ENCODE measurements around the gene TOMM40L.
A peak's percentile ranks its signal among the peaks of the same experiment; 100 is the strongest.
"Not testable (repeated sequence)": the region's sequence is repeated elsewhere in the genome, so short reads cannot be mapped to it uniquely, and the experiment has no call there.

TOMM40L gene

DNA sequence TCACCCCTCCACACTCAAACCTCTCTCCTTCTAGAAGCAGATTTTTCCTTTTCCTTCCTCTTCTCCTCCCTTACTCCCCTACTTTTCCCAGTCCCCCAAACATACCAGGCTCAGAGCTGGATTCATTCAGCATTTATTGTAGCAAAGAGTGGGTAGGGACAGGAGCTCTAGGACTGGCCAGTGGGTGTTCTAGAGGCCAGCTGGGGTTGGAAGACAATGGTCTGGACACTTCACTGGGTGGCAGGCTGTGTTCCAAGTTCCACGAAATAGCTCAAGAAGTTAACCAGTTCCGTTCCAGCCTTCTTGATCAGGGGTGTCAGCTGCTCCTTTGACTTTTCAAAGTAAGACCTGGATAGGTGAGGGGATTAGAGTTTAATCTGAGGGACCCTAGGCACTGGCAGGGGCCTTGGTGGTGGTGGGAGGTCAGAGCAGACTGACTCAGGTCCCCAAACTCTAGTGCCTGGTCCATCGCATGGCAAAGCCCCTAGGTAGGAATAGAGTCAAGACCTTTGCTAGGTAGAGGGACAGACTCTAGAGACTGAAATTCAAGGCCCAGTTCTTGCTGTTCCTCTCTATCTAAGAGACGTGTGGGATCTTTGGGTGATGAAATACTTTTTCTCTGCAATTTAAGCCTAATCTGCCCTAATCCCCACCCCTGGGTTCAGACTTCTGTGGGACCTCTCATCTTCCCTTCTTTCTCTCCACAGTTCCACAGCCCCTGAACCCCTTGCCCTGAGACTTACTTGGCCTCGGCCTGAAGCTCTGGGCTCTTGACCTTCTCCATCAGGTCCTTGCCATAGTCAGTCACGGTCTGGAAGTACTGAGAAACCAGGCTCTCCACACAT, 3.5 kb upstream of the TOMM40L start:
- no peak for DNase-seq

DNA sequence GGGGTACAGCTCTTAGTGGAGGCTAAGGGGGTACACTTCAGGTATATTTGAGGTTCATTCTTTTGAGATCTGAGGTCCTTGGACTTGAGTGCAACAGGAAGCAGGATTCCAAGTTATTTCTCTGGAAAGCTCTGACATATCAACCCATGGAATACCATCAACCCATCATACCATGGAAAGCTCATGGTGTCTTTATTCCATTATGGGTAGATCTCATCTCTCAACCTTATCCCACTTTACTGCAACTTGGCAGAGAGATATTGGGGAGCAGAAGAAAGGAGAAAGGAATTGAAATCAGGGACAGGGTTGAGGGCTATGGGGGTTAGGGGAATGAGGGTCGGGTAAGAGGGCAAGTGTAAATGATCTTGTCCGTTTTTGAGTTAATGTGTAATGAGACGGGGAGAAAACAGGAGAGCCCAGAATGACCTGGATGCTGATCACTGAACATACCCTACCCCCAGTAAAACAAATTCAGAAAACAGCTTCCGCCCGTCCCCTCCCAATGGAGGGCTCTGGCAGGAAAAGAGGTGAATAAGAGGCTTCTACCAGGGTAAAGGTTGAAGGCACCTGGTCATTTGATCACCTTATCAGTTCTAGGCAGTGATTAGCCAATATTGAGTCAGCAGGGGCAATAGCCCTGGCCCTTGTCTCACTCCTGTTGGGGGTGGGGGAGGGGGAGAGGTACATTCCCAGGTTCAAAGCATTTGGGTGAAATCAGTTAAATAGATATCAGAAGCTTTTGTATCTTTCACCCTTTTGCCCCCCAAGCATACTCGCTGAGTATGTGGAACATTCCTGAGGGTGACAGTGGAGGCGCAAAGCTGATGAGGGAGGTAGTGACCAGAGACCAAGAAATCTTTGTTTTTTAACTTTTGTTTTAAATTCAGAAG, 1.8 kb upstream of the TOMM40L start:
- no peak for DNase-seq

DNA sequence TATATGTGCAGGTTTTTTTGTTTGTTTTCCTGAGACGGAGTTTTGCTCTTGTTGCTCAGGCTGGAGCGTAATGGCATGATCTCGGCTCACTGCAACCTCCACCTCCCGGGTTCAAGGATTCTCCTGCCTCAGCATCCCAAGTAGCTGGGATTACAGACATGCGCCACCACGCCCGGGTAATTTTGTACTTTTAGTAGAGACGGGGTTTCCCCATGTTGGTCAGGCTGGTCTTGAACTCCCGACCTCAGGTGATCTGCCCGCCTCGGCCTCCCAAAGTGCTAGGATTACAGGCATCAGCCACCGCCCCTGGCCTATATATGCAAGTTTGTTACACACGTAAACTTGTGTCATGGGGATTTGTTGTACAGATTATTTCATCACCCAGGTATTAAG, 1.2 kb upstream of the TOMM40L start:
- DNase-seq, result not testable (repeated sequence)

DNA sequence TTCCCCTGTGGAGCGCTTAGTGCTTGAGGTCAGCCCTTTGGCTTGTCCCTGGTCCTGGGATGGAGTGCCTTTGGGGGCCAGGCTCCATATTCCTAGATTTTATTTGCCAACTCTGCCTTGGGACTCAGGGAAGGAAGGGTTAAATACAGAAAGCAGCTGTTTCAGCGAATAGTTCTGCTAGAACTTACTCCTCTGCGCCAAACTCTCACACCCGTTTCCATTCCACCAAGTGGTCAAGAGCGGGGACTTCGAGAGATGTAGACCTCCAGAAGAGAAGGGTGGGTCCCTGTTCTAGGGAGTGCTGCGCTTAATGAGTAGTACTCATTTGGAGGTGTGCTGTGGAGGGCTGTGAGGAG, 704 bp upstream of the TOMM40L start:
- DNase-seq, result no peak

DNA sequence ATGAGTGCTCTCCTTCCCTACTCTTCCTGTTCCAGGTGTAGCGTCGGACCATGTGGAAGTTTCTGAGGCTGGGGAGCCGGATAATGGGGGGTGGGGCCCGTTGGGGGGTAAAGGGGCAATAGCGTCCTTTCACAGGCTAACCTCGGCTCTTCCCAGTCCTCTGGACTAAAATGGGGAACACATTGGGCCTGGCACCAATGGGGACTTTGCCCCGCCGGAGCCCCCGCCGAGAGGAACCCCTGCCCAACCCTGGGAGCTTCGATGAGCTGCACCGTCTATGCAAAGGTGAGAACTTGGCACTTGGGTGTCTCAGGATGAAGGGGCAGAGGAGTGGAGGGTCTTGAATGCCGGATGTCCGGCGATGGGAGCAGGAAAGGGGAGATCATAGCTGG, 456 bp downstream of the TOMM40L start:
- no peak for DNase-seq

DNA sequence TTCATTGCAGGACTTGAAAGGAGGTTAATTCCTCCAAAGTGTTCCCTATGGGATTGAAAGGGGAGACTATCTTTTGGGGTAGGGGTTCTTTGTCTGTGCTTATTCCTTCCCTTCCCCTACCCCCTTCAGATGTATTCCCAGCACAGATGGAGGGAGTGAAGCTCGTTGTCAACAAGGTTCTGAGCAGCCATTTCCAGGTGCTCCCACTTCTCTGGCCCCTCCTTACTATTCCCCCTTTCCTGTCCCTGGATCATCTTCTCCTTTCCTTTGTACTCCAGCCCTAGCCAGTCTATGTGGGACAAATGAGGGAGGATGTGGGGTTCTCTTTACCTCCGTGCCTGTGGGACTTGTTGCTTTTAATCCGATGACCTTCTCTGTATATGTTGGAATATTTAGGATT, 899 bp downstream of the TOMM40L start:
- DNase-seq, result no peak

DNA sequence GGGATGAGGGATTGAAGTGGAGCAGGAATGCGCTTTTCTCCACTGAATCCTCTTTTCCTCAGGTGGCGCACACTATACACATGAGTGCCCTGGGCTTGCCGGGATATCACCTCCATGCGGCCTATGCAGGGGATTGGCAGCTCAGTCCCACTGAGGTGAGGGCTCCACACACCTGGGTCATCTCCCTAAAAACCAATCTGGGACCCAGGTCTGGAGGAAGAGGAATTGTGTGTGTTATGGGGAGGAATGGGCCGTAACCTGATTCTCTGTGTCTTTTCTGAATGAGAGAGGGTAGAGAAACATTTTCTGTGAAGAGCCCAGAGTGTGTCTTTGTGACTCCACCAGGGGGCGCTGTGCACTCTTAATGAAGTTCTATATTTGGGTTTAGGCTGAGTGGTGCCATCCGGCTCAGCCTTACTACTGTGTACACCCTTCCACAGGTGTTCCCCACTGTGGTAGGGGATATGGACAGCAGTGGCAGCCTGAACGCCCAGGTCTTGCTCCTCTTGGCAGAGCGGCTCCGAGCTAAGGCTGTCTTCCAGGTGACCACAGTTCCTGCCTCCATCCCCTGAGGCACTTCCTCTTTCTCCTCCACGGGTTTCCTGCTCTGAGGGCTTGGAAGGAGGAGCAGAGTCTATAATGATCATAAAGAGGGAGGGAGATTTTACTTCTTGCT, 1.5 kb downstream of the TOMM40L start:
- DNase-seq, result peak; percentile 71

DNA sequence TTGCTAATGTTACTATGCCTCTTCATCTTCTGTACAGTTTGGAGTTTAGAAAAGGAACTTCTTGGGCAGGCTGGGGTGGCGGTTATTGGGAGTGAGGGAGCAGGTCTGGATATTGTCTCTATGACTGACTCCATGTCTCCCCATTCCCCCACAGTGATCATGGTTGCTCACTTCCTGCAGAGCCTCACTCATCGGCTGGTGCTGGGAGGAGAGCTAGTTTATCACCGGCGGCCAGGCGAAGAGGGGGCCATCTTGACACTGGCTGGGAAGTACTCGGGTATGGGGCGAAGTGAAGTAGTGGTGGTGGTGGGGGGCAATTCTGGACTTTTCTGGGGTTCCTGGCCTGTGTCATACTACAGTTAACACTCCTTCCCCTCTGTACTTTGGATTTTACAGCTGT, 2.2 kb downstream of the TOMM40L start:
- DNase-seq, result no peak

DNA sequence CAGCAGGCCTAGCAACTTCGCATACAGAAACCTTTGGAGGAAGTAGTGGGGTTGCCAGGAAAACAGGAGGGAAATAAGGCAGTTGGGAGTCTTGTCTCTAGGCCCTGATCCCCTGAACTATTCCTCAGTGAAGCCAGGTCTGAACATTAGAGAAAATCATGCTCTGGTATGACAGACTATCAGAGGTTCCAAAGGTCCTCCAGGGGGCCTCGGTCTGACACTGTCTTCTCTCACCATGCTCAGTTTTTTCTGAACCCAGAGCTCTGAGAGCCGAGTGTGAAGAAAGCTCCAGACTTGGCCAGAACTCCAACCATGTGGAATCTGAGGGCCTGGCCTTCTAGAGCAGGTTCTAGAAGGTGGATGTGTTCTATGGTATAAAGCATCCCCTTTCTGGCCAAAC, 4.0 kb downstream of the TOMM40L start:
- no peak for DNase-seq

DNA sequence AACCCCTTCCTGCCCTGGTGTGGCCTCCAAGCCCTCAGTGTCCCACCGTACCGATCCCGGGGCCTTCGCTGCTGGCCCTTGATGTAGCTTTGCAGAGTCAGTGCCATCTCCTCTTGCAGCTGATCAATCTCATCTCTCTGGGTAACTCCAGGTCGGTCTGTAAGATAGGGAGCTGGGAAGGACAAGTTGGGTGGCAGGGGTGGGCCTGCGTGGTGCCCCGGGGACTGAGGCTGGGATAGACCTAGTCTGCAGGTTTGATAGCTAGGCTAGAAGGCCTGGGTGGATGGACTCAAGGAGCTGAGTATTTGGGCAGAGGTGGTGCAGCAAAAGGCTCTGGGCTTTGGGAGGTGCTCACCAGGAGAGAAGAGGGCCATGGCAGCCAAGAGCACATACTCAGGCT, 4.9 kb downstream of the TOMM40L start:
- no peak for DNase-seq

DNA sequence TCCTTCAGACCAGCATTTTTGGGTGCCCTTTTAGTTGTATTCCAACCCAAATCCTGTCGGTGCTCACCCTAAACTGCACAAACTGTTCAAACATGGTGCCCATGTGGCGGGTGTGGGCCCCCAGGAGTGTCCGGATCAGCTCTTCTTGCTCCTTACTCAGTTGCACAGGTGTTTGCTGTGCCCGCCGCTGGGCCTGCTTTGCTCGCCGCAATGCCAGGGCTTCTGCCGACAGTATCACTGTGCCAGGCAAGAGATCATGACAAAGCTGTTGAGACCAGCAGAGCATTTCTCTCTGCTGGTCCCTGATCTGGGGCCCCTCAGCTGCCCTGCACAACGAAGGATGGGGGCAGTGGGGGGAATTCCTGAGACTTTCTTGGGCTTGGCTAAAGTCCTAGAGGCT, 7.2 kb downstream of the TOMM40L start:
- DNase-seq, result no peak

DNA sequence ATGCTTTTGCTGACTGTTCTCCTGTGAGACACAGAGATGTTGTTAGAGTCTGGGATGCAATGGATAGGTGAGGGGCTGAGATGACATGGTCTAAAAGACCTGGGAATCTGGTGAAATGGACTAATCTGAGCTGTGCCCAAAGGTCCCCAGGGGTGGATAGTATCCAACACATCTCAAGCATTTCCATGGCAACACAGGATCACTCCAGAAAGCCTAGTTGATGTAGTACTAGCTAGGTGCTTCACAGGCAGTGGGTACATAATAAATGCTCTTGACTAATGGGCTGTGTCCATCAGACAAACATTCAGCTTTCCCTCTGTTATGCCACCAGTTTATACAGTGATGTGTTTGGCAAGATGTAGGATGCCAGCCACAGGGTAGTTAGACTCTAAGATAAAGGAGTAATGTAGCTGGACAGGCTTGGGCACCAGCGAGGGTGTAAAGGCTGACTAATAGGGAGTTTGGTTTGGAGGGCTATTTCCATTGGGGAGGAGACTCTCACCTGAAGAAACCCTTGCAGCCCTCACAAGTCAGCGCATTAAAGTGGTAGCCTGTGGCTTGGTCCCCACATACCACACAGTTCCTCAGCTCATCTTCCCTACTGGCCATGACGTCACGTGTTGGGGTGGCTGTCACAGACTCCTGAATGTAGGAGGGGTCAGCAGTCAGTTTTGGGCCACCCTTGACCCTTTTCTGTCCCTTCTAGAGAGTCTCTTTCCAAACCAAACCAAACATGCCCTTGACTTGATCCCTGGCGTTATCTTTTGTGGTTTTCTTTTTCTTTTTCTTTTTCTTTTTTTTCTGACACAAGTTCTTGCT, 10.3 kb downstream of the TOMM40L start:
- DNase-seq, result no peak

DNA sequence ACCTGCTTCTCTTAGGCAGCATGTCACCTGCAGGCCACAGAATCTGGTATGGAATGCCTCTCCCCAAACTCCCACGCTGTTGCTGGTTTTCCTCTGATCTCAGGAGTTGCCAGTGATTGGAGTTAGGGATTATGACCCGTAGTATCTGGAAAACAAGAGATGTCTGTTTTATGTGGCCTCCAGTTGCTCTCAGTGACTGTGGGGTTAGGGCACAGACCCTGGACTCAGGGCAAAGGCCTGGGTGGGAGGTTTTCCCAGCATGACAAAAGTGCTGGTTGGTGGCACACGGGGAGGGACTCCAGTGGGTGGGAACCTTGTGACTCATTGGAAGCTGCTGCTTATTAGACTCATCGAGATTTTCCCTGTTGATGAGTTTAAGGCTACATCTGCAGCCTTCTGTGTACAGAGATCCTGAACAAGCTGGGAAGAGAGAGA, 12.2 kb downstream of the TOMM40L start, which contains the start of gene NR1I3:
NR1I3 (minus strand) TSS at position 165 of the 435 bp plus-strand sequence. CDS start 1,638 bp downstream, outside the sequence.
- no peak for DNase-seq

DNA sequence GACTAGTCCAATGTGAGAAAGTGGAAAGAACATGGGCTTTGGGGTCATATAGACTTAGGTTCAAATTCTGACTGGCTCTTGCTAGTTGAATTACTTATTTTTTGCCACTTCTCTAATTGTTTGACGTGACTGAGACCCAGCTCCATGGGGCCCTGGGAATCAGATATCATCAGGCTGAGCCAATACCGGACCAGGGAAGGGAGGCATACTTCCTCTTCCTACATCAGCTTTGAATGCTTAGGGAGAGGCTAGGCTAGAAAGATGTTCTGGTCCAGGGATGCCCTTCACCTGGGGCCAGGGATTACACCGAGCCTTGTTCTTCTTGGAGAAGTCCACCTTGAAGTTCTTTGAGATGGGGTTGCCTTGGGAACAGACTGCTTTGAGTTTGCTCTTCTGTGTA, 15.8 kb downstream of the TOMM40L start:
- no peak for DNase-seq

DNA sequence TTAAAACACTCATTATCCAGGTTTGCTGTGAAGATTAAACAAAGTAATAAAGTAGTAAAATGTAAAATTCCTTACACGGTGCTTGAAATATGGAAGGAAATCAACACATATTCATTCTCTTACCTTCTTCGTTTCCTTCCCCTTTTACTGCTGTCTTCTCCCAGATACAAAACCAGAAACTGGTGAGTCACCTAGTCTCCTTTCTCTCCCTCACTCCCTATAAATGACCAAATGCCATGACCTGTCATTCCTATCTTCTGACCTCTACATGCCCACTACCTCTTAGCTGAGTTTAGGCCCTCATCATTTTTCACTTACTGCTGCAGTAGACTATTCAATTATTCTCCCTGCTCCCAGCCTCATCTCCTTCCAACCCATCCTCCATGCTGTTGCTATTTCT, 16.5 kb downstream of the TOMM40L start:
- DNase-seq, result no peak

DNA sequence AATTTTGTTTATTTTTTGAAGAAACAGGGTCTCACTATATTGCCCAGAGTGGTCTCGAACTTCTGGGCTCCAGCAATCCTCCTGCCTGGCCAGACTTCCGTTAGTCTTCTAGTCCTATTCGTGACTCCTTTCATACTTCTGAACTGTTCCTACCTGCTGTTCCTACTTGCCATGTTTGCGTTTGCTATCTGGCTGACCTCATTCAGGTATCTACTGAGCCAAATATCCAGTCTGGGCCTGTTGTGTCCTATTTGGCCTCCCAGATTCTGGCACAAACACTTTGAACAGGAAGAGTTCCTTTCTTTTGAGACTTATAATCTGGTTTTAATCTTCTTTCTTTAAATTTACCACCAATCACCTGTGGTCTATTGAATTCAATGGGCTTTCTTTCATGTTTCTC, 19.0 kb downstream of the TOMM40L start:
- DNase-seq, result no peak

DNA sequence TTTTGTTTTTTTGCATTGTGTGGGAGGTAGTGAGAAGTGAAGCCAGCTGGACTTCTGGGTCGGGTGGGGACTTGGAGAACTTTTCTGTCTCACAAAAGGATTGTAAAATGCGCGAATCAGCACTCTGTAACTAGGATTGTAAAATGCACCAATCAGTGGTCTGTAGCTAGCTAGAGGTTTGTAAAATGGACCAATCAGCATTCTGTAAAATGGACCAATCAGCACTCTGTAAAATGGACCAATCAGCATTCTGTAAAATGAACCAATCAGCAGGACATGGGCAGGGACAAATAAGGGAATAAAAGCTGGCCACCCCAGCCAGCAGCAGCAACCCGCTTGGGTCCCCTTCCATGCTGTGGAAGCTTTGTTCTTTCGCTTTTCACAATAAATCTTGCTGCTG, 24.2 kb downstream of the TOMM40L start:
- DNase-seq, result not testable (repeated sequence)

DNA sequence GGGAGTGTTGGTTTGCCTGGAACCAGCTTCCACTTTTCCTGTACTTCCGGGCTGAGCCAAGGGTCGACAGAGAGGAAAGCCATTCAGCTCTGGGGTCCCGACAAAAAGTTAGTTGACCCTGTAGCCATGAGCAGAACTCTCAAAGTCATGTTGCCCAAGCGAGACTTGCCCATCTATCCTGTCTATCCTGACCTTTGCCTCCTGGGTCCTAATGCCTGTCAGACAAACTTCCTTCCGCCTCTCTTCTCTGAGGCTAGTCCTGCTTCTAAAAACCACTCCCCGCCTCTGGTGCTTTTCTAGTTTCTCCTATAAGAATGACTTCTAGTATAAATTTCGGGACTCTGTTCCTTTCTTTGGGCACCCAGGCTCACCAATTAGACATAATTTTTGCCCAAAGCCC, 25.0 kb downstream of the TOMM40L start:
- no peak for DNase-seq

DNA sequence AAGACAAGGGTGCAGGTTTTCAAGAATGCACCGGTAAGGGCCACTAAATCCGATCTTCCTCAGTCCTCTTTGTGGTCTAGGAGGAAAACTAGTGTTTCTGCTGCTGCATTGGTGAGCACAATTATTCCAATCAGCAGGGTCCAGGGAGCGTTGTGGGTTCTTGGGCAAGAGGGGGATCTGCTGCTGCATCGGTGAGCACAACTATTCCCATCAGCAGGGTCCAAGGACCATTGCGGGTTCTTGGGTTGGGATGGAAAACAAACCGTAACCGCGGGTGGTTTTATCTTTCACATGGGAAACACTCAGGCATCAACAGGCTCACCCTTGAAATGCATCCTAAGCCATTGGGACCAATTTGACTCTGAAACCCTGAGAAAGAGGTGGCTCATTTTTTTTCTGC, 25.7 kb downstream of the TOMM40L start:
- DNase-seq, result no peak

DNA sequence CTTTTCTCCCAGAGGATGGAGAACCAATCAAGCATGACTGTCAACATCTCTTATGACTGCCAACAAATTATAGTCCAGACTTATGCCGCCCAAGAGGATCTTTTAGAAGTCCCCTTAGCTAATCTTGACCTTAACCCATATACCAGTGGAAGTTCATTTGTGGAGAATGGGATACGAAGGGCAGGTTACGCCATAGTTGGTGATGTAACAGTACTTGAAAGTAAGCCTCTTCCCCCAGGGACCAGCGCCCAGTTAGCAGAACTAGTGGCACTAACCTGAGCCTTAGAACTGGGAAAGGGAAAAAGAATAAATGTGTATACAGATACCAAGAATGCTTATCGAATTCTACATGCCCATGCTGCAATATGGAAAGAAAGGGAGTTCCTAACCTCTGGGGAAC, 29.4 kb downstream of the TOMM40L start:
- not testable (repeated sequence) for DNase-seq

DNA sequence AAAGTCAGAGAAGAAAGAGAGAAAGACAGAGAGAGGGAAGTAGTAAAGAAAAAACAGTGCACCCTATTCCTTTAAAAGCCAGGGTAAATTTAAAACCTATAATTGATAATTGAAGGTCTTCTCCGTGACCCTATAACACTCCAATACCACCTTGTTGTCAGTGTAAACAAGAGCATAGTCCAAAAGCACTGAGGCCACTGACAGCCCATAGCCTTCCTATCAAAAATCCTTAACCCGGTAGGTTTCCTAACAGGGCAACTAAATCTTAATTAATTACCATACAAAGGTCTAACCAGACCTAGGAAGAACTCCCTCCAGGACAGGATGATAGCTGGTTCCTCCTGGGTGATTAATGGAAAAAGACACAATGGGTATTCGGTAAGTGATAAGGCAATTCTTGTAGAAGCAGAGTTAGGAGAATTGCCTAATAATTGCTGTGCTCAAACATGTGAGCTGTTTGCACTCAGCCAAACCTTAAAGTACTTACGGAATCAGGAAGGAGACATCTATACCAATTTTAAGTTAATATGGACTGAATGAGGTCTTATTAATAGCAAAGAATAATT, 30.2 kb downstream of the TOMM40L start:
- not testable (repeated sequence) for DNase-seq

DNA sequence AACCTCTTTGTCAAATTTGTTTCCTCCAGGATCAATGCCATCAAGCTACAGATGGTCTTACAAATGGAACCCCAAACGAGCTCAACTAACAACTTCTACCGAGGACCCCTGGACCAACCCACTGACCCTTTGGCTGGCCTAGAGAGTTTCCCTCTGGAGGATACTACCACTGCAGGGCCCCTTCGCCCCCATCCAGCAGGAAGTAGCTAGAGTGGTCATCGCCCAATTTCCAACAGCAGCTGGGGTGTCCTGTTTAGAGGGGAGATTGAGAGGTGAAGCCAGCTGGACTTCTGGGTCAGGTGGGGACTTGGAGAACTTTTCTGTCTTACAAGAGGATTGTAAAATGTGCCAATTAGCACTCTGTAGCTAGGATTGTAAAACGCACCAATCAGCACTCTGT, 31.2 kb downstream of the TOMM40L start:
- DNase-seq, result not testable (repeated sequence)
